GM23338 (cell line): ENCODE results near the gene GRM4. TPM values are rescaled to one million over a fixed set of nuclear protein-coding genes. Genes with fewer than 3 reads are reported as not detected.

ENCODE experiments used
- ATAC-seq: fragments of 200-7000 bp; cut with Tn5 transposase; 3 replicates; pipeline ENCODE4 v1.9.1; 2020
- DNase-seq: peaks from one replicate; pipeline ENCODE4 v3.0.0-alpha.2; 2015; ENCODE audit warnings: low spot score
- H2AFZ ChIP-seq: fragments of 200-600 bp; sonication (generic); 2 replicates; pipeline ENCODE4 v1.8.0; 2016; ENCODE audit warnings: antibody characterized with exemption, mild to moderate bottlenecking, moderate library complexity
- H3F3A ChIP-seq: fragments of 200-600 bp; sonication (generic); replicated peaks from 2 replicates; pipeline ENCODE4 v1.8.0; 2017; ENCODE audit warnings: antibody characterized with exemption, mixed run types, low read depth
- H3K27ac ChIP-seq: fragments of 200-600 bp; sonication (generic); 2 replicates; pipeline ENCODE4 v1.6.1; 2016; ENCODE audit warnings: low read depth
- H3K27me3 ChIP-seq: fragments of 200-600 bp; sonication (generic); 2 replicates; pipeline ENCODE4 v1.8.0; 2016; ENCODE audit warnings: mild to moderate bottlenecking, mixed run types, moderate library complexity; ENCODE audit not compliant: insufficient read depth
- H3K36me3 ChIP-seq: fragments of 200-600 bp; sonication (generic); 2 replicates; pipeline ENCODE4 v1.8.0; 2016; ENCODE audit warnings: mild to moderate bottlenecking; ENCODE audit not compliant: insufficient read depth
- H3K4me1 ChIP-seq: fragments of 200-600 bp; sonication (generic); 2 replicates; pipeline ENCODE4 v1.8.0; 2016; ENCODE audit warnings: mild to moderate bottlenecking, moderate library complexity; ENCODE audit not compliant: insufficient read depth
- H3K4me2 ChIP-seq: fragments of 200-600 bp; sonication (generic); 2 replicates; pipeline ENCODE4 v1.7.1; 2017; ENCODE audit warnings: mixed run types
- H3K4me3 ChIP-seq: fragments of 200-600 bp; sonication (generic); 2 replicates; pipeline ENCODE4 v1.6.1; 2016; ENCODE audit warnings: mixed run types
- H3K79me2 ChIP-seq: fragments of 200-600 bp; sonication (generic); replicated peaks from 2 replicates; pipeline ENCODE4 v1.8.0; 2017; ENCODE audit warnings: mild to moderate bottlenecking; ENCODE audit not compliant: insufficient read depth
- H3K9me2 ChIP-seq: fragments of 200-600 bp; sonication (generic); 2 replicates; pipeline ENCODE4 v1.8.0; 2017; ENCODE audit not compliant: insufficient read depth
- H4K20me1 ChIP-seq: fragments of 200-600 bp; sonication (generic); replicated peaks from 2 replicates; pipeline ENCODE4 v1.8.0; 2017; ENCODE audit warnings: mild to moderate bottlenecking; ENCODE audit not compliant: insufficient read depth
- H3K27ac Mint-ChIP-seq: 2 replicates; pipeline ENCODE4 v1.8.0; 2020; ENCODE audit warnings: inconsistent platforms, mild to moderate bottlenecking, moderate library complexity, mixed read lengths
- H3K27me3 Mint-ChIP-seq: 3 replicates; pipeline ENCODE4 v1.8.0; 2022; ENCODE audit warnings: low read depth, mild to moderate bottlenecking, moderate library complexity, mixed read lengths, inconsistent platforms; ENCODE audit not compliant: insufficient read depth, poor library complexity
- H3K36me3 Mint-ChIP-seq: 3 replicates; pipeline ENCODE4 v1.8.0; 2021; ENCODE audit warnings: low read depth, mild to moderate bottlenecking, inconsistent platforms, moderate library complexity, mixed read lengths
- H3K4me1 Mint-ChIP-seq: 3 replicates; pipeline ENCODE4 v1.8.0; 2020; ENCODE audit warnings: mild to moderate bottlenecking, inconsistent platforms, mixed read lengths
- H3K4me3 Mint-ChIP-seq: 3 replicates; pipeline ENCODE4 v1.8.0; 2021; ENCODE audit warnings: moderate library complexity, mild to moderate bottlenecking, inconsistent platforms, mixed read lengths
- H3K9me3 Mint-ChIP-seq: 3 replicates; pipeline ENCODE4 v1.8.0; 2020; ENCODE audit warnings: moderate library complexity, mild to moderate bottlenecking, inconsistent platforms, mixed read lengths
- EZH2 ChIP-seq: fragments of 200-600 bp; sonication (generic); IDR thresholded peaks from one replicate; pipeline ENCODE4 v1.8.0; 2017; ENCODE audit warnings: antibody characterized with exemption, mild to moderate bottlenecking, low read depth; ENCODE audit not compliant: unreplicated experiment
- ZNF114 ChIP-seq: fragments of 250-450 bp; sonication (Bioruptor Pico); IDR thresholded peaks from 2 replicates; pipeline ENCODE4 v1.5.0; 2020; ENCODE audit warnings: mild to moderate bottlenecking, moderate library complexity
- polyA plus RNA-seq: library from polyadenylated mRNA; unstranded; fragments of >200 nt; fragmentation: Nextera tagmentation; extraction: Ambion mirVana; gene quantifications from 2 replicates; pipeline ENCODE4 v1.2.1, GENCODE V29; 2016
- total RNA-seq: library from RNA; depleted of rRNA; stranded (reverse); fragments of >200 nt; shearing (Covaris generic); gene quantifications from 2 replicates; pipeline ENCODE4 v1.2.3, GENCODE V29; 2014
- TF ChIP-seq, protein P1 (sequence below): fragments of 250-450 bp; sonication (Bioruptor Pico); IDR thresholded peaks from 2 replicates; pipeline ENCODE4 v1.5.0; 2020; ENCODE audit warnings: mild to moderate bottlenecking, moderate library complexity
- TF ChIP-seq, protein P2 (sequence below), 2 experiments: fragments of 200-600 bp in 1 of 2; sonication (generic) in 1 of 2; conservative IDR thresholded peaks; 2 replicates each; pipeline versions ENCODE4 v1.5.1 to v1.6.1; 2016 to 2017; ENCODE audit warnings: antibody characterized with exemption in 2 of 2, low read depth in 2 of 2, mild to moderate bottlenecking in 2 of 2, moderate library complexity in 1 of 2
- TF ChIP-seq, protein P3 (sequence below): IDR thresholded peaks from one replicate; pipeline ENCODE4 v1.6.1; 2018; ENCODE audit warnings: antibody characterized with exemption; ENCODE audit not compliant: unreplicated experiment

GRM4 gene
- total and polyA plus RNA-seq, 2 experiments from 2014 or later: 7.0 to 30.6 TPM

DNA sequence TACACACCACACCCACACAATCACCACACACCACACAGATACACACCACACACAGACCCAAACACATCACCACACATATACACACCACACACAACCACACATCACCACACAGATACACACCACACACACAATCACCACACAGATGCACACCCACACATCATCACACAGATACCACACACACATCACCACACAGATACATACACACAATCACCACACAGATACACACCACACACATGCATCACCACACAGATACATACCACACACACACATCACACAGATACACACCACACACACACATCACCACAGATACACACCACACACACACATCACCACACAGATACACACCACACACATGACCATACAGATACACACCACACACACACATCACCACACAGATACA is 73.2 kb downstream of the GRM4 start:
- H3K36me3 Mint-ChIP-seq: no peaks in the 10 kb centered on the region
- H2AFZ ChIP-seq: no peak overlapping the region

More for the DNA sequence above, 73.2 kb downstream of the GRM4 start:
- Histone ChIP-seq H3K27ac (no peak overlapping the region), H4K20me1 (no peaks in the 10 kb centered on the region), H3F3A (peaks cover 21% of the 10 kb centered on the region), H3K79me2 (no peaks in the 10 kb centered on the region), H3K9me2 (no peaks in the 10 kb centered on the region), H3K4me3 (no peak overlapping the region), H3K4me1 (peaks cover 7% of the 10 kb centered on the region; the same call in 1 of the 2 replicates), H3K4me2 (no peak overlapping the region), H3K27me3 (no peaks in the 10 kb centered on the region), H3K36me3 (no peaks in the 10 kb centered on the region)
- H3K27ac Mint-ChIP-seq: no peak overlapping the region
- TF ChIP-seq, protein P1, sequence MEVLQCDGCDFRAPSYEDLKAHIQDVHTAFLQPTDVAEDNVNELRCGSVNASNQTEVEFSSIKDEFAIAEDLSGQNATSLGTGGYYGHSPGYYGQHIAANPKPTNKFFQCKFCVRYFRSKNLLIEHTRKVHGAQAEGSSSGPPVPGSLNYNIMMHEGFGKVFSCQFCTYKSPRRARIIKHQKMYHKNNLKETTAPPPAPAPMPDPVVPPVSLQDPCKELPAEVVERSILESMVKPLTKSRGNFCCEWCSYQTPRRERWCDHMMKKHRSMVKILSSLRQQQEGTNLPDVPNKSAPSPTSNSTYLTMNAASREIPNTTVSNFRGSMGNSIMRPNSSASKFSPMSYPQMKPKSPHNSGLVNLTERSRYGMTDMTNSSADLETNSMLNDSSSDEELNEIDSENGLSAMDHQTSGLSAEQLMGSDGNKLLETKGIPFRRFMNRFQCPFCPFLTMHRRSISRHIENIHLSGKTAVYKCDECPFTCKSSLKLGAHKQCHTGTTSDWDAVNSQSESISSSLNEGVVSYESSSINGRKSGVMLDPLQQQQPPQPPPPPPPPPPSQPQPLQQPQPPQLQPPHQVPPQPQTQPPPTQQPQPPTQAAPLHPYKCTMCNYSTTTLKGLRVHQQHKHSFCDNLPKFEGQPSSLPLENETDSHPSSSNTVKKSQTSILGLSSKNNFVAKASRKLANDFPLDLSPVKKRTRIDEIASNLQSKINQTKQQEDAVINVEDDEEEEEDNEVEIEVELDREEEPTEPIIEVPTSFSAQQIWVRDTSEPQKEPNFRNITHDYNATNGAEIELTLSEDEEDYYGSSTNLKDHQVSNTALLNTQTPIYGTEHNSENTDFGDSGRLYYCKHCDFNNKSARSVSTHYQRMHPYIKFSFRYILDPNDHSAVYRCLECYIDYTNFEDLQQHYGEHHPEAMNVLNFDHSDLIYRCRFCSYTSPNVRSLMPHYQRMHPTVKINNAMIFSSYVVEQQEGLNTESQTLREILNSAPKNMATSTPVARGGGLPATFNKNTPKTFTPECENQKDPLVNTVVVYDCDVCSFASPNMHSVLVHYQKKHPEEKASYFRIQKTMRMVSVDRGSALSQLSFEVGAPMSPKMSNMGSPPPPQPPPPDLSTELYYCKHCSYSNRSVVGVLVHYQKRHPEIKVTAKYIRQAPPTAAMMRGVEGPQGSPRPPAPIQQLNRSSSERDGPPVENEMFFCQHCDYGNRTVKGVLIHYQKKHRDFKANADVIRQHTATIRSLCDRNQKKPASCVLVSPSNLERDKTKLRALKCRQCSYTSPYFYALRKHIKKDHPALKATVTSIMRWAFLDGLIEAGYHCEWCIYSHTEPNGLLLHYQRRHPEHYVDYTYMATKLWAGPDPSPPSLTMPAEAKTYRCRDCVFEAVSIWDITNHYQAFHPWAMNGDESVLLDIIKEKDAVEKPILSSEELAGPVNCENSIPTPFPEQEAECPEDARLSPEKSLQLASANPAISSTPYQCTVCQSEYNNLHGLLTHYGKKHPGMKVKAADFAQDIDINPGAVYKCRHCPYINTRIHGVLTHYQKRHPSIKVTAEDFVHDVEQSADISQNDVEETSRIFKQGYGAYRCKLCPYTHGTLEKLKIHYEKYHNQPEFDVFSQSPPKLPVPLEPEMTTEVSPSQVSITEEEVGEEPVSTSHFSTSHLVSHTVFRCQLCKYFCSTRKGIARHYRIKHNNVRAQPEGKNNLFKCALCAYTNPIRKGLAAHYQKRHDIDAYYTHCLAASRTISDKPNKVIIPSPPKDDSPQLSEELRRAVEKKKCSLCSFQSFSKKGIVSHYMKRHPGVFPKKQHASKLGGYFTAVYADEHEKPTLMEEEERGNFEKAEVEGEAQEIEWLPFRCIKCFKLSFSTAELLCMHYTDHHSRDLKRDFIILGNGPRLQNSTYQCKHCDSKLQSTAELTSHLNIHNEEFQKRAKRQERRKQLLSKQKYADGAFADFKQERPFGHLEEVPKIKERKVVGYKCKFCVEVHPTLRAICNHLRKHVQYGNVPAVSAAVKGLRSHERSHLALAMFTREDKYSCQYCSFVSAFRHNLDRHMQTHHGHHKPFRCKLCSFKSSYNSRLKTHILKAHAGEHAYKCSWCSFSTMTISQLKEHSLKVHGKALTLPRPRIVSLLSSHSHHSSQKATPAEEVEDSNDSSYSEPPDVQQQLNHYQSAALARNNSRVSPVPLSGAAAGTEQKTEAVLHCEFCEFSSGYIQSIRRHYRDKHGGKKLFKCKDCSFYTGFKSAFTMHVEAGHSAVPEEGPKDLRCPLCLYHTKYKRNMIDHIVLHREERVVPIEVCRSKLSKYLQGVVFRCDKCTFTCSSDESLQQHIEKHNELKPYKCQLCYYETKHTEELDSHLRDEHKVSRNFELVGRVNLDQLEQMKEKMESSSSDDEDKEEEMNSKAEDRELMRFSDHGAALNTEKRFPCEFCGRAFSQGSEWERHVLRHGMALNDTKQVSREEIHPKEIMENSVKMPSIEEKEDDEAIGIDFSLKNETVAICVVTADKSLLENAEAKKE (CRISPR knock-in tag): no peak
- TF ChIP-seq ZNF114 (CRISPR knock-in tag): no peak
- no peak for TF ChIP-seq EZH2
- TF ChIP-seq, protein P2, sequence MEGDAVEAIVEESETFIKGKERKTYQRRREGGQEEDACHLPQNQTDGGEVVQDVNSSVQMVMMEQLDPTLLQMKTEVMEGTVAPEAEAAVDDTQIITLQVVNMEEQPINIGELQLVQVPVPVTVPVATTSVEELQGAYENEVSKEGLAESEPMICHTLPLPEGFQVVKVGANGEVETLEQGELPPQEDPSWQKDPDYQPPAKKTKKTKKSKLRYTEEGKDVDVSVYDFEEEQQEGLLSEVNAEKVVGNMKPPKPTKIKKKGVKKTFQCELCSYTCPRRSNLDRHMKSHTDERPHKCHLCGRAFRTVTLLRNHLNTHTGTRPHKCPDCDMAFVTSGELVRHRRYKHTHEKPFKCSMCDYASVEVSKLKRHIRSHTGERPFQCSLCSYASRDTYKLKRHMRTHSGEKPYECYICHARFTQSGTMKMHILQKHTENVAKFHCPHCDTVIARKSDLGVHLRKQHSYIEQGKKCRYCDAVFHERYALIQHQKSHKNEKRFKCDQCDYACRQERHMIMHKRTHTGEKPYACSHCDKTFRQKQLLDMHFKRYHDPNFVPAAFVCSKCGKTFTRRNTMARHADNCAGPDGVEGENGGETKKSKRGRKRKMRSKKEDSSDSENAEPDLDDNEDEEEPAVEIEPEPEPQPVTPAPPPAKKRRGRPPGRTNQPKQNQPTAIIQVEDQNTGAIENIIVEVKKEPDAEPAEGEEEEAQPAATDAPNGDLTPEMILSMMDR (conservative IDR thresholded peaks at IDR 0.05; ENCODE audit: low read depth in 2 of 2): no peak
- TF ChIP-seq, protein P3, sequence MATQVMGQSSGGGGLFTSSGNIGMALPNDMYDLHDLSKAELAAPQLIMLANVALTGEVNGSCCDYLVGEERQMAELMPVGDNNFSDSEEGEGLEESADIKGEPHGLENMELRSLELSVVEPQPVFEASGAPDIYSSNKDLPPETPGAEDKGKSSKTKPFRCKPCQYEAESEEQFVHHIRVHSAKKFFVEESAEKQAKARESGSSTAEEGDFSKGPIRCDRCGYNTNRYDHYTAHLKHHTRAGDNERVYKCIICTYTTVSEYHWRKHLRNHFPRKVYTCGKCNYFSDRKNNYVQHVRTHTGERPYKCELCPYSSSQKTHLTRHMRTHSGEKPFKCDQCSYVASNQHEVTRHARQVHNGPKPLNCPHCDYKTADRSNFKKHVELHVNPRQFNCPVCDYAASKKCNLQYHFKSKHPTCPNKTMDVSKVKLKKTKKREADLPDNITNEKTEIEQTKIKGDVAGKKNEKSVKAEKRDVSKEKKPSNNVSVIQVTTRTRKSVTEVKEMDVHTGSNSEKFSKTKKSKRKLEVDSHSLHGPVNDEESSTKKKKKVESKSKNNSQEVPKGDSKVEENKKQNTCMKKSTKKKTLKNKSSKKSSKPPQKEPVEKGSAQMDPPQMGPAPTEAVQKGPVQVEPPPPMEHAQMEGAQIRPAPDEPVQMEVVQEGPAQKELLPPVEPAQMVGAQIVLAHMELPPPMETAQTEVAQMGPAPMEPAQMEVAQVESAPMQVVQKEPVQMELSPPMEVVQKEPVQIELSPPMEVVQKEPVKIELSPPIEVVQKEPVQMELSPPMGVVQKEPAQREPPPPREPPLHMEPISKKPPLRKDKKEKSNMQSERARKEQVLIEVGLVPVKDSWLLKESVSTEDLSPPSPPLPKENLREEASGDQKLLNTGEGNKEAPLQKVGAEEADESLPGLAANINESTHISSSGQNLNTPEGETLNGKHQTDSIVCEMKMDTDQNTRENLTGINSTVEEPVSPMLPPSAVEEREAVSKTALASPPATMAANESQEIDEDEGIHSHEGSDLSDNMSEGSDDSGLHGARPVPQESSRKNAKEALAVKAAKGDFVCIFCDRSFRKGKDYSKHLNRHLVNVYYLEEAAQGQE: no peak
- H3K9me3 Mint-ChIP-seq: no peaks in the 10 kb centered on the region
- H3K4me1 Mint-ChIP-seq: peaks cover 26% of the 10 kb centered on the region
- DNase-seq (no peak), ATAC-seq (no peak)
- H3K4me3 Mint-ChIP-seq: no peak overlapping the region
- H3K27me3 Mint-ChIP-seq: peaks cover 6% of the 10 kb centered on the region
